Endothelial cell of umbilical vein (primary cell): ENCODE results near the gene RAD51B. TPM values are rescaled to one million over a fixed set of nuclear protein-coding genes. Genes with fewer than 3 reads are reported as not detected.

Source experiments
- BruUV-seq: library from RNA; stranded (reverse); fragments of 400-500 nt; replicated peaks from 2 replicates; lab custom pipeline; 2021; lab: Mats Ljungman, UMichigan
- CTCF ChIA-PET: fragments of 300-600, 350-600 bp; sonication (Branson Sonifier 250); formaldehyde crosslinking; loops from one replicate; lab custom pipeline; 2021; ENCODE audit warnings: antibody characterized with exemption, inconsistent platforms; lab: Charles Lee
- POLR2A ChIA-PET: fragments of 300-600, 350-600 bp; sonication (Branson Sonifier 250); formaldehyde crosslinking; loops from one replicate; lab custom pipeline; 2021; ENCODE audit warnings: antibody characterized with exemption, inconsistent platforms; lab: Charles Lee
- DNase-seq: peaks from one replicate; pipeline ENCODE4 v3.0.0-alpha.2; 2011; ENCODE audit warnings: low read depth, low spot score
- FAIRE-seq: peaks from 2 replicates; lab custom pipeline; 2011; peaks lifted over from hg19 to GRCh38; lab: Jason Lieb, UNC
- H2AFZ ChIP-seq: 2 replicates; pipeline ENCODE4 v1.6.0; 2012; ENCODE audit warnings: low read depth, low read length, control low read depth, inconsistent platforms
- H3K27ac ChIP-seq: 2 replicates; pipeline ENCODE4 v1.5.1; 2011; ENCODE audit warnings: low read depth, mild to moderate bottlenecking, control low read depth, low read length, moderate library complexity; ENCODE audit not compliant: insufficient read depth
- H3K27me3 ChIP-seq, 2 experiments: 2 replicates each; pipeline versions ENCODE4 v1.6.0 to v1.6.1; 2011; ENCODE audit warnings: low read length in 2 of 2, mixed read lengths in 1 of 2; ENCODE audit not compliant: control insufficient read depth in 2 of 2, insufficient read depth in 2 of 2
- H3K36me3 ChIP-seq, 2 experiments: 2 replicates in 1 of 2; 3 replicates in 1 of 2; pipeline ENCODE4 v1.5.1; 2011; ENCODE audit warnings: low read length in 2 of 2, mild to moderate bottlenecking in 1 of 2, moderate library complexity in 1 of 2; ENCODE audit not compliant: control insufficient read depth in 2 of 2, insufficient read depth in 2 of 2; ENCODE audit errors: extremely low read depth in 1 of 2
- H3K4me1 ChIP-seq: 3 replicates; pipeline ENCODE4 v1.5.1; 2011; ENCODE audit warnings: mild to moderate bottlenecking, low read length; ENCODE audit not compliant: control insufficient read depth, insufficient read depth; ENCODE audit errors: extremely low read depth
- H3K4me2 ChIP-seq: 2 replicates; pipeline ENCODE4 v1.6.1; 2011; ENCODE audit warnings: low read length, control low read depth, mixed read lengths; ENCODE audit not compliant: insufficient read depth
- H3K4me3 ChIP-seq, 3 experiments: fragments of 200-600 bp in 1 of 3; sonication (generic), shearing (Covaris generic) in 1 of 3; replicated peaks in 1 of 3; 2 replicates each; pipeline ENCODE4 v1.5.1; 2011 to 2016; ENCODE audit warnings: control low read depth in 3 of 3, low read length in 3 of 3, mild to moderate bottlenecking in 2 of 3, inconsistent platforms in 1 of 3, low read depth in 1 of 3, moderate library complexity in 1 of 3; ENCODE audit not compliant: insufficient read depth in 1 of 3
- H3K79me2 ChIP-seq: 2 replicates; pipeline ENCODE4 v1.6.0; 2012; ENCODE audit warnings: low read length, inconsistent platforms; ENCODE audit not compliant: control insufficient read depth, insufficient read depth
- H3K9ac ChIP-seq: replicated peaks from 2 replicates; pipeline ENCODE3; 2011; ENCODE audit warnings: low read length, control low read depth; ENCODE audit not compliant: insufficient read depth; ENCODE audit errors: extremely low read depth
- H3K9me1 ChIP-seq: replicated peaks from 3 replicates; pipeline ENCODE4 v1.6.0; 2011; ENCODE audit warnings: mild to moderate bottlenecking, low read length; ENCODE audit not compliant: control insufficient read depth, insufficient read depth; ENCODE audit errors: extremely low read depth
- H3K9me3 ChIP-seq: replicated peaks from 2 replicates; pipeline ENCODE4 v1.5.1; 2012; ENCODE audit warnings: low read length, inconsistent platforms; ENCODE audit not compliant: control insufficient read depth, insufficient read depth
- H4K20me1 ChIP-seq: replicated peaks from 2 replicates; pipeline ENCODE3; 2011; ENCODE audit warnings: mild to moderate bottlenecking, low read length; ENCODE audit not compliant: control insufficient read depth, insufficient read depth; ENCODE audit errors: extremely low read depth
- CTCF ChIP-seq, 2 donors: IDR thresholded peaks; 1 replicate in 1 of 2; 2 replicates in 1 of 2; pipeline ENCODE4 v1.5.1; 2011; ENCODE audit warnings: low read length in 2 of 2, mild to moderate bottlenecking in 2 of 2, moderate library complexity in 2 of 2, control low read depth in 1 of 2, inconsistent platforms in 1 of 2, low read depth in 1 of 2; ENCODE audit not compliant: insufficient read depth in 1 of 2; ENCODE audit errors: extremely low read depth in 1 of 2
- EZH2 ChIP-seq: IDR thresholded peaks from 2 replicates; pipeline ENCODE4 v1.6.1; 2012; ENCODE audit warnings: borderline replicate concordance, low read depth, mild to moderate bottlenecking, moderate library complexity, low read length, inconsistent platforms; ENCODE audit not compliant: severe bottlenecking
- FOS ChIP-seq: IDR thresholded peaks from 2 replicates; pipeline ENCODE4 v1.6.1; 2011; ENCODE audit warnings: mild to moderate bottlenecking, low read length, moderate library complexity, borderline replicate concordance; ENCODE audit not compliant: insufficient read depth
- GATA2 ChIP-seq: IDR thresholded peaks from 2 replicates; pipeline ENCODE4 v1.7.0; 2011; ENCODE audit warnings: low read depth, mild to moderate bottlenecking, moderate library complexity, mixed read lengths, low read length; ENCODE audit not compliant: insufficient read length, insufficient read depth
- JUN ChIP-seq: IDR thresholded peaks from 2 replicates; pipeline ENCODE4 v1.6.1; 2011; ENCODE audit warnings: borderline replicate concordance, low read depth; ENCODE audit not compliant: insufficient read length, insufficient read depth
- MAX ChIP-seq: IDR thresholded peaks from 2 replicates; pipeline ENCODE4 v1.6.1; 2011; ENCODE audit not compliant: insufficient read depth, insufficient read length
- MYC ChIP-seq: IDR thresholded peaks from one replicate; pipeline ENCODE4 v1.6.1; 2011; ENCODE audit warnings: mild to moderate bottlenecking, low read depth, low read length
- POLR2A ChIP-seq: IDR thresholded peaks from 2 replicates; pipeline ENCODE4 v1.6.1; 2012; ENCODE audit warnings: low read depth, mild to moderate bottlenecking, control low read depth, low read length
- POLR2AphosphoS5 ChIP-seq: IDR thresholded peaks from 2 replicates; pipeline ENCODE4 v1.6.1; 2012; ENCODE audit warnings: low read depth, mild to moderate bottlenecking, control low read depth, low read length, moderate library complexity; ENCODE audit not compliant: insufficient read depth
- dilution Hi-C: fragments of 300-500 bp; cut with MboI; formaldehyde crosslinking; loops from one replicate; pipeline ENCODE4 v1.15.0; 2019; ENCODE audit warnings: low sequenced_read_pairs; ENCODE audit not compliant: extremely low pct_ligation_motif_present
- intact Hi-C: fragments of 100-400 bp; cut with micrococcal nuclease; formaldehyde crosslinking; loops from one replicate; pipeline ENCODE4 v1.10.0; 2022
- polyA plus RNA-seq, 4 experiments: library from polyadenylated mRNA; depleted of rRNA in 3 of 4; stranded (reverse) in 3 of 4; unstranded in 1 of 4; fragments of >200 nt; gene quantifications; 2 replicates each; pipeline versions ENCODE4 v1.2.1 to v1.2.3, GENCODE V29; 2011 to 2012; ENCODE audit warnings: missing spikeins in 1 of 4
- total RNA-seq: library from RNA; stranded (reverse); gene quantifications from 2 replicates; pipeline ENCODE4 v1.2.3, GENCODE V29; 2021

Gene RAD51B
- total and polyA plus RNA-seq, 2 donors (not counting 3 experiments of a cell fraction or from before 2014, with no cell fraction given): 3.9 to 19.0 TPM

GRCh38 chr14:67999705-68000384, 180.3 kb downstream of the RAD51B start:
- H3K9me3 ChIP-seq: no peaks in the 10 kb centered on the region
- POLR2A ChIA-PET: no interaction called here
- no peaks in the 10 kb centered on the region for H3K4me1 ChIP-seq
- BruUV-seq: no TSS peak
- no peak overlapping the region for H3K9ac ChIP-seq
- no peak overlapping the region for H3K4me2 ChIP-seq
- no peak overlapping the region for H3K27ac ChIP-seq
- FAIRE-seq: no peak
- CTCF ChIA-PET: interaction anchor here (0.6 to 1.2 kb wide), 2 partner anchors 125 to 163 kb away, joined by 3 read pairs; no protein-coding TSS in a partner anchor
- no peaks in the 10 kb centered on the region for H4K20me1 ChIP-seq
- intact Hi-C loops (no loop called here), dilution Hi-C loops (no loop called here)
- H3K36me3 ChIP-seq: no peaks in the 10 kb centered on the region
- DNase-seq: peak; percentile 48
- TF ChIP-seq MYC: no peak
- no peak for TF ChIP-seq POLR2A
- TF ChIP-seq CTCF (IDR thresholded peaks at IDR 0.05; ENCODE audit: extremely low read depth in 1 of 2, insufficient read depth in 1 of 2, low read depth in 1 of 2, low read length in 2 of 2): no peak
- TF ChIP-seq JUN: no peak
- no peak for TF ChIP-seq FOS
- TF ChIP-seq POLR2AphosphoS5: no peak
- TF ChIP-seq EZH2: no peak
- TF ChIP-seq GATA2: no peak
- TF ChIP-seq MAX: no peak
- no peaks in the 10 kb centered on the region for H3K27me3 ChIP-seq
- H3K9me1 ChIP-seq: no peaks in the 10 kb centered on the region
- H2AFZ ChIP-seq: no peak overlapping the region
- no peaks in the 10 kb centered on the region for H3K79me2 ChIP-seq
- H3K4me3 ChIP-seq: no peak overlapping the region
